Left ventricle myocardium inferior (tissue), 1 donor: ENCODE data around the gene ZNF384. TPM values are rescaled to one million over a fixed set of nuclear protein-coding genes. Genes with fewer than 3 reads are reported as not detected.

Source experiments
- DNase-seq: peaks from one replicate; pipeline ENCODE4 v3.0.0-alpha.2; 2020
- H3K27ac ChIP-seq: fragments of 200-600 bp; replicated peaks from 2 replicates; pipeline ENCODE4 v1.8.0; 2021
- H3K27me3 ChIP-seq: fragments of 200-600 bp; 2 replicates; pipeline ENCODE4 v1.8.0; 2021; ENCODE audit warnings: low read depth
- H3K36me3 ChIP-seq: fragments of 200-600 bp; 2 replicates; pipeline ENCODE4 v1.8.0; 2021
- H3K4me1 ChIP-seq: fragments of 200-600 bp; 2 replicates; pipeline ENCODE4 v1.8.0; 2021
- H3K4me3 ChIP-seq: fragments of 200-600 bp; 2 replicates; pipeline ENCODE4 v1.8.0; 2021; ENCODE audit warnings: mild to moderate bottlenecking, moderate library complexity
- H3K9me3 ChIP-seq: fragments of 200-600 bp; replicated peaks from 2 replicates; pipeline ENCODE4 v1.8.0; 2021
- CTCF ChIP-seq: fragments of 200-600 bp; IDR thresholded peaks from 2 replicates; pipeline ENCODE4 v1.8.0; 2021; ENCODE audit warnings: antibody characterized with exemption, mild to moderate bottlenecking, borderline replicate concordance
- intact Hi-C: fragments of 100-400 bp; cut with micrococcal nuclease; formaldehyde crosslinking; loops from one replicate; pipeline ENCODE4 v1.11.0; 2022
- total RNA-seq: library from RNA; stranded (reverse); fragmentation: NEBNext Ultra II Directional; extraction: Animal tissue kit (Norgen Biotek cat#: 25700); gene quantifications from one replicate; pipeline ENCODE4 v1.2.1, GENCODE V29; 2021
- donor health status: DM: no; HTN: yes; CAD: no; lungs with severe emphysema.

Gene ZNF384
- total RNA-seq, 1 donor from 2014 or later = 26.5 TPM

GRCh38 chr12:6691473-6691872 lies 2.3 kb upstream of the ZNF384 start:
- no peak for DNase-seq
- Histone ChIP-seq H3K36me3 (no peaks in the 10 kb centered on the region), H3K4me3 (no peak overlapping the region), H3K27me3 (peaks cover 15% of the 10 kb centered on the region), H3K9me3 (no peaks in the 10 kb centered on the region), H3K4me1 (peaks cover 47% of the 10 kb centered on the region), H3K27ac (no peak overlapping the region)
- no peak for TF ChIP-seq CTCF
- intact Hi-C loops = no loop called here

- TF ChIP-seq CTCF = no peak
These were observed 604 bp downstream of the ZNF384 start for GRCh38 chr12:6688543-6688998.

GRCh38 chr12:6685814-6686213 lies 3.4 kb downstream of the ZNF384 start:
- Histone ChIP-seq H3K36me3 (peaks cover 7% of the 10 kb centered on the region), H3K9me3 (no peaks in the 10 kb centered on the region), H3K27ac (no peak overlapping the region), H3K4me3 (no peak overlapping the region), H3K27me3 (no peaks in the 10 kb centered on the region), H3K4me1 (peaks cover 48% of the 10 kb centered on the region)
- DNase-seq = no peak
- no peak for TF ChIP-seq CTCF
- intact Hi-C loops = no loop called here

More at GRCh38 chr12:6688543-6688998, 604 bp downstream of the ZNF384 start:
- H3K27me3 ChIP-seq = no peaks in the 10 kb centered on the region
- intact Hi-C loops = no loop called here
- peaks cover 3% of the 10 kb centered on the region for H3K36me3 ChIP-seq
- H3K9me3 ChIP-seq = no peaks in the 10 kb centered on the region
- peak overlapping the region; percentile 95 for H3K4me3 ChIP-seq
- peak overlapping the region; percentile 100 for H3K27ac ChIP-seq
- DNase-seq = no peak
- H3K4me1 ChIP-seq = peaks cover 55% of the 10 kb centered on the region

GRCh38 chr12:6684609-6685008 lies 4.6 kb downstream of the ZNF384 start:
- Histone ChIP-seq H3K4me3 (no peak overlapping the region), H3K36me3 (peaks cover 15% of the 10 kb centered on the region)
- intact Hi-C loops = no loop called here

GRCh38 chr12:6676962-6677361 lies 12.2 kb downstream of the ZNF384 start:
- Histone ChIP-seq H3K9me3 (no peaks in the 10 kb centered on the region), H3K36me3 (peaks cover 83% of the 10 kb centered on the region), H3K27ac (no peak overlapping the region), H3K4me1 (no peaks in the 10 kb centered on the region), H3K27me3 (no peaks in the 10 kb centered on the region), H3K4me3 (no peak overlapping the region)
- intact Hi-C loops = no loop called here
- no peak for DNase-seq
- TF ChIP-seq CTCF = no peak

More at GRCh38 chr12:6684609-6685008, 4.6 kb downstream of the ZNF384 start:
- H3K4me1 ChIP-seq = peaks cover 36% of the 10 kb centered on the region
- no peak for DNase-seq
- no peaks in the 10 kb centered on the region for H3K9me3 ChIP-seq
- TF ChIP-seq CTCF = peak; percentile 53
- no peaks in the 10 kb centered on the region for H3K27me3 ChIP-seq
- no peak overlapping the region for H3K27ac ChIP-seq

GRCh38 chr12:6672143-6672542 lies 17.0 kb downstream of the ZNF384 start:
- DNase-seq = no peak
- Histone ChIP-seq H3K27ac (no peak overlapping the region), H3K4me3 (no peak overlapping the region), H3K9me3 (no peaks in the 10 kb centered on the region), H3K36me3 (peaks cover 99% of the 10 kb centered on the region), H3K4me1 (no peaks in the 10 kb centered on the region), H3K27me3 (no peaks in the 10 kb centered on the region)
- TF ChIP-seq CTCF = no peak
- intact Hi-C loops = no loop called here
